ENCODE results near the gene UMAD1. TPM values are rescaled to one million over a fixed set of nuclear protein-coding genes. Genes with fewer than 3 reads are reported as not detected.

UMAD1 gene
- polyA plus RNA-seq, 1 of the 3 experiments (the other 2 are of a cell fraction) = 13.9 TPM

DNA sequence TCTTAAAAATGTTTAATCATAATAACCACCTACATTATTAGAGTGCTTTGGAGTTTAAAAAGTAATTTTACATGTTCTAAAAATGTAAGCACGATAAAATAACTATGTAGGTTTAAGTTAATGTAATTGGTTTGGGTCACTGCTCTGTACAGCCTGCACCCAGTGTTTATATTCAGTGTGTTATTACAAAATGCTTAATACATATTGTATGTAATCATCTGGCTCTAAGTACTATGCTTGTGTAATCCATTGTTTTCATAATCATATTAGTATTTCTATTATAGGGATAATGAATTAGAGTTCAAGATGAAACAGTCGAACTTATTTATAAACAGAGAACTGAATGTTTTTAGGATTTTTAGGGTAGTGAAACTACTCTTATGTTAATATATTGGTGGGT lies 64.8 kb downstream of the UMAD1 start:
- Histone ChIP-seq H3K4me1 (ENCODE audit: control insufficient read depth in 1 of 2, insufficient read depth in 2 of 2, low read depth in 1 of 2, low read length in 1 of 2) (peaks cover 14 to 33% of the 10 kb centered on the region in 2 experiments; a peak in 3 of 4 replicates), H4K20me1 (ENCODE audit: insufficient read depth) (no peaks in the 10 kb centered on the region), H2AFZ (ENCODE audit: low read depth) (no peak overlapping the region), H3K9me3 (no peaks in the 10 kb centered on the region), H3K9ac (no peak overlapping the region), H3K27ac (ENCODE audit: low read depth in 2 of 2, low read length in 1 of 2) (no peak overlapping the region), H3K4me2 (no peak overlapping the region), H3K27me3 (ENCODE audit: insufficient read depth) (no peaks in the 10 kb centered on the region), H3K4me3 (ENCODE audit: low read depth in 2 of 2, low read length in 1 of 2) (no peak overlapping the region), H3K9me2 (no peaks in the 10 kb centered on the region), H3F3A (replicated peaks; ENCODE audit: insufficient read depth) (no peaks in the 10 kb centered on the region), H3K79me2 (ENCODE audit: insufficient read depth) (no peaks in the 10 kb centered on the region; the same call in 1 of the 2 replicates), H3K36me3 (replicated peaks in 1 of 2; ENCODE audit: control insufficient read depth in 1 of 2, insufficient read depth in 2 of 2, low read length in 1 of 2) (no peaks in the 10 kb centered on the region)
- ChIA-PET CTCF (no interaction called here), POLR2A (no interaction called here)
- WGBS (ENCODE audit: low lambda C conversion rate) = 97% methylated on average over 2 of the region's 2 CpGs
- TF ChIP-seq RXRA (IDR thresholded peaks at IDR 0.05; ENCODE audit: borderline replicate concordance, low read depth) (no peak), FOXM1 (IDR thresholded peaks at IDR 0.05; ENCODE audit: low read depth) (no peak), FOSL2 (IDR thresholded peaks at IDR 0.05; ENCODE audit: borderline replicate concordance, low read depth) (no peak), TAF1 (IDR thresholded peaks at IDR 0.05; ENCODE audit: borderline replicate concordance, low read depth, low read length) (no peak), EP300 (IDR thresholded peaks at IDR 0.05; ENCODE audit: borderline replicate concordance in 1 of 2, low read depth in 1 of 2, low read length in 1 of 2) (no peak), POLR2AphosphoS5 (IDR thresholded peaks at IDR 0.05; ENCODE audit: low read depth, low read length) (no peak), FOXJ3 (CRISPR knock-in tag; IDR thresholded peaks at IDR 0.05) (no peak), TCF12 (IDR thresholded peaks at IDR 0.05) (no peak), NRF1 (IDR thresholded peaks at IDR 0.05; ENCODE audit: low read depth, low read length) (no peak), SMC3 (IDR thresholded peaks at IDR 0.05; ENCODE audit: low read depth, low read length) (no peak)
- TF ChIP-seq, protein P1, sequence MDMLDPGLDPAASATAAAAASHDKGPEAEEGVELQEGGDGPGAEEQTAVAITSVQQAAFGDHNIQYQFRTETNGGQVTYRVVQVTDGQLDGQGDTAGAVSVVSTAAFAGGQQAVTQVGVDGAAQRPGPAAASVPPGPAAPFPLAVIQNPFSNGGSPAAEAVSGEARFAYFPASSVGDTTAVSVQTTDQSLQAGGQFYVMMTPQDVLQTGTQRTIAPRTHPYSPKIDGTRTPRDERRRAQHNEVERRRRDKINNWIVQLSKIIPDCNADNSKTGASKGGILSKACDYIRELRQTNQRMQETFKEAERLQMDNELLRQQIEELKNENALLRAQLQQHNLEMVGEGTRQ (IDR thresholded peaks at IDR 0.05; ENCODE audit: borderline replicate concordance, low read depth, low read length) = no peak
- TF ChIP-seq, protein P2, sequence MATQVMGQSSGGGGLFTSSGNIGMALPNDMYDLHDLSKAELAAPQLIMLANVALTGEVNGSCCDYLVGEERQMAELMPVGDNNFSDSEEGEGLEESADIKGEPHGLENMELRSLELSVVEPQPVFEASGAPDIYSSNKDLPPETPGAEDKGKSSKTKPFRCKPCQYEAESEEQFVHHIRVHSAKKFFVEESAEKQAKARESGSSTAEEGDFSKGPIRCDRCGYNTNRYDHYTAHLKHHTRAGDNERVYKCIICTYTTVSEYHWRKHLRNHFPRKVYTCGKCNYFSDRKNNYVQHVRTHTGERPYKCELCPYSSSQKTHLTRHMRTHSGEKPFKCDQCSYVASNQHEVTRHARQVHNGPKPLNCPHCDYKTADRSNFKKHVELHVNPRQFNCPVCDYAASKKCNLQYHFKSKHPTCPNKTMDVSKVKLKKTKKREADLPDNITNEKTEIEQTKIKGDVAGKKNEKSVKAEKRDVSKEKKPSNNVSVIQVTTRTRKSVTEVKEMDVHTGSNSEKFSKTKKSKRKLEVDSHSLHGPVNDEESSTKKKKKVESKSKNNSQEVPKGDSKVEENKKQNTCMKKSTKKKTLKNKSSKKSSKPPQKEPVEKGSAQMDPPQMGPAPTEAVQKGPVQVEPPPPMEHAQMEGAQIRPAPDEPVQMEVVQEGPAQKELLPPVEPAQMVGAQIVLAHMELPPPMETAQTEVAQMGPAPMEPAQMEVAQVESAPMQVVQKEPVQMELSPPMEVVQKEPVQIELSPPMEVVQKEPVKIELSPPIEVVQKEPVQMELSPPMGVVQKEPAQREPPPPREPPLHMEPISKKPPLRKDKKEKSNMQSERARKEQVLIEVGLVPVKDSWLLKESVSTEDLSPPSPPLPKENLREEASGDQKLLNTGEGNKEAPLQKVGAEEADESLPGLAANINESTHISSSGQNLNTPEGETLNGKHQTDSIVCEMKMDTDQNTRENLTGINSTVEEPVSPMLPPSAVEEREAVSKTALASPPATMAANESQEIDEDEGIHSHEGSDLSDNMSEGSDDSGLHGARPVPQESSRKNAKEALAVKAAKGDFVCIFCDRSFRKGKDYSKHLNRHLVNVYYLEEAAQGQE (IDR thresholded peaks at IDR 0.05; ENCODE audit: low read depth, low read length) = no peak
- TF ChIP-seq, protein P3, sequence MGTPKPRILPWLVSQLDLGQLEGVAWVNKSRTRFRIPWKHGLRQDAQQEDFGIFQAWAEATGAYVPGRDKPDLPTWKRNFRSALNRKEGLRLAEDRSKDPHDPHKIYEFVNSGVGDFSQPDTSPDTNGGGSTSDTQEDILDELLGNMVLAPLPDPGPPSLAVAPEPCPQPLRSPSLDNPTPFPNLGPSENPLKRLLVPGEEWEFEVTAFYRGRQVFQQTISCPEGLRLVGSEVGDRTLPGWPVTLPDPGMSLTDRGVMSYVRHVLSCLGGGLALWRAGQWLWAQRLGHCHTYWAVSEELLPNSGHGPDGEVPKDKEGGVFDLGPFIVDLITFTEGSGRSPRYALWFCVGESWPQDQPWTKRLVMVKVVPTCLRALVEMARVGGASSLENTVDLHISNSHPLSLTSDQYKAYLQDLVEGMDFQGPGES (IDR thresholded peaks at IDR 0.05; ENCODE audit: low read depth, low read length) = no peak
- TF ChIP-seq, protein P4, sequence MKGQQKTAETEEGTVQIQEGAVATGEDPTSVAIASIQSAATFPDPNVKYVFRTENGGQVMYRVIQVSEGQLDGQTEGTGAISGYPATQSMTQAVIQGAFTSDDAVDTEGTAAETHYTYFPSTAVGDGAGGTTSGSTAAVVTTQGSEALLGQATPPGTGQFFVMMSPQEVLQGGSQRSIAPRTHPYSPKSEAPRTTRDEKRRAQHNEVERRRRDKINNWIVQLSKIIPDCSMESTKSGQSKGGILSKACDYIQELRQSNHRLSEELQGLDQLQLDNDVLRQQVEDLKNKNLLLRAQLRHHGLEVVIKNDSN (IDR thresholded peaks at IDR 0.05; ENCODE audit: borderline replicate concordance, low read depth) = no peak
- TF ChIP-seq, protein P5, sequence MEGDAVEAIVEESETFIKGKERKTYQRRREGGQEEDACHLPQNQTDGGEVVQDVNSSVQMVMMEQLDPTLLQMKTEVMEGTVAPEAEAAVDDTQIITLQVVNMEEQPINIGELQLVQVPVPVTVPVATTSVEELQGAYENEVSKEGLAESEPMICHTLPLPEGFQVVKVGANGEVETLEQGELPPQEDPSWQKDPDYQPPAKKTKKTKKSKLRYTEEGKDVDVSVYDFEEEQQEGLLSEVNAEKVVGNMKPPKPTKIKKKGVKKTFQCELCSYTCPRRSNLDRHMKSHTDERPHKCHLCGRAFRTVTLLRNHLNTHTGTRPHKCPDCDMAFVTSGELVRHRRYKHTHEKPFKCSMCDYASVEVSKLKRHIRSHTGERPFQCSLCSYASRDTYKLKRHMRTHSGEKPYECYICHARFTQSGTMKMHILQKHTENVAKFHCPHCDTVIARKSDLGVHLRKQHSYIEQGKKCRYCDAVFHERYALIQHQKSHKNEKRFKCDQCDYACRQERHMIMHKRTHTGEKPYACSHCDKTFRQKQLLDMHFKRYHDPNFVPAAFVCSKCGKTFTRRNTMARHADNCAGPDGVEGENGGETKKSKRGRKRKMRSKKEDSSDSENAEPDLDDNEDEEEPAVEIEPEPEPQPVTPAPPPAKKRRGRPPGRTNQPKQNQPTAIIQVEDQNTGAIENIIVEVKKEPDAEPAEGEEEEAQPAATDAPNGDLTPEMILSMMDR (IDR thresholded peaks at IDR 0.05) = no peak
- no peak for DNase-seq
